Osteocyte (in vitro differentiated cells): ENCODE measurements around the gene PTPN3. TPM values are rescaled to one million over a fixed set of nuclear protein-coding genes. Genes with fewer than 3 reads are reported as not detected.

ENCODE experiments used
- DNase-seq: peaks from one replicate; pipeline ENCODE4 v3.0.0; 2021; ENCODE audit warnings: mixed read lengths; ENCODE audit not compliant: unreplicated experiment; ENCODE audit errors: extremely low spot score
- H3K27ac Mint-ChIP-seq: one replicate; pipeline ENCODE4 v1.8.0; 2021; ENCODE audit warnings: mild to moderate bottlenecking, mixed read lengths; ENCODE audit not compliant: unreplicated experiment
- H3K27me3 Mint-ChIP-seq: one replicate; pipeline ENCODE4 v1.8.0; 2021; ENCODE audit warnings: mixed read lengths; ENCODE audit not compliant: unreplicated experiment
- H3K36me3 Mint-ChIP-seq: one replicate; pipeline ENCODE4 v1.8.0; 2021; ENCODE audit warnings: mixed read lengths; ENCODE audit not compliant: unreplicated experiment
- H3K4me1 Mint-ChIP-seq: one replicate; pipeline ENCODE4 v1.8.0; 2021; ENCODE audit warnings: mixed read lengths; ENCODE audit not compliant: unreplicated experiment
- H3K4me3 Mint-ChIP-seq: one replicate; pipeline ENCODE4 v1.8.0; 2021; ENCODE audit warnings: mild to moderate bottlenecking, moderate library complexity, mixed read lengths; ENCODE audit not compliant: unreplicated experiment
- H3K9me3 Mint-ChIP-seq: one replicate; pipeline ENCODE4 v1.8.0; 2021; ENCODE audit warnings: mixed read lengths; ENCODE audit not compliant: unreplicated experiment
- total RNA-seq: library from RNA; stranded (reverse); gene quantifications from 2 replicates; pipeline ENCODE4 v1.2.1, GENCODE V29; 2021
- TF ChIP-seq, protein P1 (sequence below): fragments of 200-600 bp; sonication (generic); IDR thresholded peaks from 2 replicates; pipeline ENCODE4 v1.5.0; 2021; ENCODE audit warnings: antibody characterized with exemption, mild to moderate bottlenecking, moderate library complexity

Gene PTPN3
- total RNA-seq, 1 donor from 2014 or later, result 4.7 TPM

DNA sequence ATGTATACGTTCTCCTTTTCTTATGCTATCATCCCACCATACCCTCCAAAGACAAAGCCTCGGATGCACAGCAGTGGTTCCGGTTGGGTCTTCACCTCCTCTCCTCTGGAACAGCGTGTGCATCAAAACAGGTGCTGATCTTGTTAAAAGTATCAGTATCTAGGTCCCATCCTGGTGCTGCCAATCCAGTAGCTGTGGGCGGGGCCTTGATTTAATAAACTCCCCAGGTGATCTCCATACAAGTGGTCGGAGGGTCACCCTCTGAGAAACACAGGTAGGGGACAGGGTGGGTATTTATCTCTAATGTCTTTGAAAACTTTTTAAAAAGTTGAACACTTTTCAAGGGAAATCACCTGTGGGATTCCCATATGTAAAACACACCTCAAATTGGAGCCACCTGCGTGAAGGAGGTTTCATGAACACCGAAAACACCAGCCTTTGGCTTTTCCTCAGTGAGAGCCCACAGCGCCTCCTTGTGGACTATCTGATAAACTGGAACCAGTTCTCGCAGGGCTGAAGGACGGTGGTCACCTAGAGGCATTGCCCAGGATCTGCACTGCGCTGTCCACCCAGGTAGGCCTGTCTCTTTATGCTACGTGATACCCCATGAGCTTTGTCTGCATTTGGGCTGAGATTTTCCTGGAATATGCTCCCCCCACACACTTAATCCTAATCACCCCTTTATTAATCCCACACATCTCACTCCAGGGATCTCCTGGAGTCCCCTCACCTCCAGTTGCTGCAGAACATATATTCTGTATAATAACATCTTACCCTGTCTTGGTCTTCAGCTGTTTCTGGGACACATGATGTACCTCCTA, 96.7 kb downstream of the PTPN3 start:
- no peaks in the 10 kb centered on the region for H3K9me3 Mint-ChIP-seq
- DNase-seq, result no peak
- H3K27me3 Mint-ChIP-seq, result no peaks in the 10 kb centered on the region
- H3K4me3 Mint-ChIP-seq, result no peak overlapping the region
- peaks cover 10% of the 10 kb centered on the region for H3K36me3 Mint-ChIP-seq
- no peak overlapping the region for H3K27ac Mint-ChIP-seq
- peaks cover 19% of the 10 kb centered on the region for H3K4me1 Mint-ChIP-seq
- TF ChIP-seq, protein P1, sequence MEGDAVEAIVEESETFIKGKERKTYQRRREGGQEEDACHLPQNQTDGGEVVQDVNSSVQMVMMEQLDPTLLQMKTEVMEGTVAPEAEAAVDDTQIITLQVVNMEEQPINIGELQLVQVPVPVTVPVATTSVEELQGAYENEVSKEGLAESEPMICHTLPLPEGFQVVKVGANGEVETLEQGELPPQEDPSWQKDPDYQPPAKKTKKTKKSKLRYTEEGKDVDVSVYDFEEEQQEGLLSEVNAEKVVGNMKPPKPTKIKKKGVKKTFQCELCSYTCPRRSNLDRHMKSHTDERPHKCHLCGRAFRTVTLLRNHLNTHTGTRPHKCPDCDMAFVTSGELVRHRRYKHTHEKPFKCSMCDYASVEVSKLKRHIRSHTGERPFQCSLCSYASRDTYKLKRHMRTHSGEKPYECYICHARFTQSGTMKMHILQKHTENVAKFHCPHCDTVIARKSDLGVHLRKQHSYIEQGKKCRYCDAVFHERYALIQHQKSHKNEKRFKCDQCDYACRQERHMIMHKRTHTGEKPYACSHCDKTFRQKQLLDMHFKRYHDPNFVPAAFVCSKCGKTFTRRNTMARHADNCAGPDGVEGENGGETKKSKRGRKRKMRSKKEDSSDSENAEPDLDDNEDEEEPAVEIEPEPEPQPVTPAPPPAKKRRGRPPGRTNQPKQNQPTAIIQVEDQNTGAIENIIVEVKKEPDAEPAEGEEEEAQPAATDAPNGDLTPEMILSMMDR, result peak; percentile 80

DNA sequence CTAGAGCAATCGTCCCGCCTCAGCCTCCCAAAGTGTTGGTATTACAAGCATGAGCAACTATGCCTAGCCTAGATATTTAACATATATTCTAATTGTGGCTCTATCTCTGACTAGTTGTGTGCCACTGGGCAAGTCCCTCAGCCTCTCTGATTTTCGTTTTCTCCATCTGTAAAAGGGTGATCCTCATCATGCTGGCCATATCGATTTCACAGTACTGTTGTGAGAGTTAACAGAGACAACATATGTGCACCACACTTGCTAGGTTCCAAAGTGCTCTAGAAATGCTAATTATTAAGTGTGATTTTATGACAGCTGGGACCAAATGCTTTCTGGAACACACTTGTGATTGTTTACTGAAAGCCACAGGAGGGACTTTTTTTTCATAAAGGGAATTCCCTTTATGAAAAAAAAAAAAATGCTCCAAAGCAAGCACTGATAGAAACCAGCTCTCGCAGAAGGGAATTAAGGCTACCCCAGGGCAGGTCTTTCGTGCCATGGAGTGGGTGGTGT, 98.8 kb downstream of the PTPN3 start:
- no peak overlapping the region for H3K4me3 Mint-ChIP-seq

DNA sequence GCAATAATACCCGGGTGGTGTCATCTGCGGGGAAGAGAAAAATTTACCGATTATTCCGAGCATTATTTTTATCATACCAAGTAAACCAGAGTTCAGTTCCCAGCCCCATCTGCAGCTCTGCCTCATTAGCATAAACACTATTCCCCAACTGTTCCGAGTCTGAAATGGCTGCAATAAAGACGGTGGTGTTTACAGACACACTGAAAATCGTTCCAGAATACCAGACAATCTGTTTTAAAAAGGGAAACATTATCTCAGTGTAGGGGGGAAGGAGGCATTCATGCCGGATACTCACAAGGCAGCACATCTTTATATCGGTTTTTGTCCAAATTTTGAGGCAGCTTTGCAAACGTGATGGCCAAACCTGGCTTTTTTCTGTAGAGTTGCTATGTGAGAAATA, 106.9 kb downstream of the PTPN3 start:
- Mint-ChIP-seq H3K9me3 (no peaks in the 10 kb centered on the region), H3K36me3 (peaks cover 24% of the 10 kb centered on the region), H3K27ac (no peak overlapping the region), H3K4me3 (no peak overlapping the region), H3K4me1 (no peaks in the 10 kb centered on the region), H3K27me3 (no peaks in the 10 kb centered on the region)
- TF ChIP-seq, protein P1, result no peak
- DNase-seq, result no peak

More for the DNA sequence above, 98.8 kb downstream of the PTPN3 start:
- TF ChIP-seq, protein P1, result no peak
- peaks cover 6% of the 10 kb centered on the region for H3K36me3 Mint-ChIP-seq
- DNase-seq, result no peak
- peaks cover 17% of the 10 kb centered on the region for H3K4me1 Mint-ChIP-seq
- no peaks in the 10 kb centered on the region for H3K27me3 Mint-ChIP-seq
- no peaks in the 10 kb centered on the region for H3K9me3 Mint-ChIP-seq
- no peak overlapping the region for H3K27ac Mint-ChIP-seq

DNA sequence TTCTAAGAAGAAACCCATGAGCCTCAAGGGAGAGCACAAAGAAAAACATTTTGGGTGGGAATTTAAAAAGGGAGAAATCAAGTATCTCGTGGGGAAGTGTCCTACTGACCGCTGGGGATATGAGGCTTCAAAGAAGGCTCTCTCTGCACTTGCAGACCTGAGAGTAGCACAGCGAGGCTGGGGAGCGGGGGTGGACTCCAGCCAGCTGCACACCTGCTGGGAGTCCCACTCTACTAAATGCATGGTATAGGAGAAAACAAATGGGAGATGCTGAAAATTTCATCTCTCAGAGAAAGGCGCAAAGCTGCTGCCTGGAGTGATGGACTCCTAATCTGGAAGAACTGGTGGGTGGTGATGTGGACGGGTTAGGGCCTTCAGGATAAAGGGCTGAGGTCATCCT, 110.3 kb downstream of the PTPN3 start:
- H3K4me3 Mint-ChIP-seq, result no peak overlapping the region
- H3K36me3 Mint-ChIP-seq, result peaks cover 40% of the 10 kb centered on the region
- no peaks in the 10 kb centered on the region for H3K9me3 Mint-ChIP-seq
- no peak overlapping the region for H3K27ac Mint-ChIP-seq
- H3K27me3 Mint-ChIP-seq, result no peaks in the 10 kb centered on the region
- TF ChIP-seq, protein P1, result no peak
- no peak for DNase-seq
- H3K4me1 Mint-ChIP-seq, result no peaks in the 10 kb centered on the region

DNA sequence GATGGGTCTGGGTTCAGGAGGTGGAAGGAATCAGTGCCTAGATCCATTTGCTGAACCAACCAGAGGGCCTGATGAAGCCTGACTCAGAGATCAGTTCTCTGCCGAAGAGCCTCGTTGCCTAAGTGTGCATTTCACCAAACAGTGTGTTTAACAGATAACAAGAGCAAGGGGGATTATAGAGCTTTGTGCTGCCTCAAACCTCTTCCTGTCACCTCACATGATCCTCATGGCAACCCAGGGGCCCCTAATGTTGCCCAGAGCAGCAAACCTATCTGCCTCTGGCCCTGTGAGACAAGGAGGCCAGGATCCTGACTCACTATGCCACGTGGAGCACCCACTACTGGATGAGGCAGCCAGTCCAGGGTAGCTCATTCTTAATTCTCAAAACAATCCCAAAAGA, 110.9 kb downstream of the PTPN3 start:
- H3K4me1 Mint-ChIP-seq, result no peaks in the 10 kb centered on the region
- H3K36me3 Mint-ChIP-seq, result peaks cover 46% of the 10 kb centered on the region
- no peak overlapping the region for H3K4me3 Mint-ChIP-seq
- no peak overlapping the region for H3K27ac Mint-ChIP-seq
- TF ChIP-seq, protein P1, result no peak
- H3K27me3 Mint-ChIP-seq, result no peaks in the 10 kb centered on the region
- no peaks in the 10 kb centered on the region for H3K9me3 Mint-ChIP-seq
- DNase-seq, result no peak
